SKM-1 treated with dmso at 0.1 percent for 144 hours (cell line): Measurements from ENCODE around the gene LAYN.

ENCODE experiments used
- DNase-seq: peaks from one replicate; lab custom pipeline; 2025; ENCODE audit not compliant: unreplicated experiment; lab: John Stamatoyannopoulos, UW

LAYN gene

GRCh38 chr11:111591187-111591960, 50.9 kb downstream of the LAYN start:
- no peak for DNase-seq

- no peak for DNase-seq
Observed at GRCh38 chr11:111592491-111592890, 52.0 kb downstream of the LAYN start.

DNA sequence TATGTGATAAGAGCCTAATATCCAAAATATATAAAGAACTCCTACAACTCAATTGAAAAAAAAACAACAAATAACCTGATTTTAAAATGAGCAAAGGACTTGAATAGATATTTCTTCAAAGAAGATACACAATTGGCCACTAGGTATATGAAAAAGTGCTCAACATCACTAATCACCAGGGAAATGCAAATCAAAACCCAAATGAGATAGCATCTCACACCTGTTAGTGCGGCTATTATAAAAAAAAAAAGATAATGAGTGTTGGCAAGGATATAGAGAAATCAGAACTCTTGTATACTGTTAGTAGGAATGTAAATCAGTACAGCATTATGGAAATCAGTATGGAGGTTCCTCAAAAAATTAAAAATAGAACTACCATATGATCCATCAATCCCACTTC, 55.8 kb downstream of the LAYN start:
- no peak for DNase-seq

GRCh38 chr11:111598148-111598547, 57.6 kb downstream of the LAYN start:
- no peak for DNase-seq

GRCh38 chr11:111598559-111598958, 58.0 kb downstream of the LAYN start:
- DNase-seq: no peak

DNA sequence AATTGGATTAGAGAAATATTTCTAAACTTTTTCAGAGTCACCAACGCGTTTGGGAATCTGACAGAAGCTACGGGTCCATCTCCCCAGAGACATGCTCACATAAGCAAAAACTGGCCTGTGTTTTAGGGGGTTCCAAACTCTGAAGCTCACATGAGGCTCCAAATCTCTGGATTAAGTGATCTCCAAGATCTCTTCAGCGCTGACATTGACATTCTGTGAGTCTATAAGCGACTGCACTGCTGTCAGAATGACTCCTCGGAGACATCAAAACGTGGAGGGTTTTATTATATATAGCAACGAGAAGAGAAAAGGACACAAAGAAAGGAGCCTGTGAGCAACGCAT, 61.1 kb downstream of the LAYN start:
- no peak for DNase-seq

GRCh38 chr11:111601979-111602864, 61.7 kb downstream of the LAYN start, which contains the start of gene SIK2:
Gene SIK2 (plus strand): TSS chr11:111602449. CDS start chr11:111602564, 115 bp downstream.
- DNase-seq: peak; percentile 88

DNA sequence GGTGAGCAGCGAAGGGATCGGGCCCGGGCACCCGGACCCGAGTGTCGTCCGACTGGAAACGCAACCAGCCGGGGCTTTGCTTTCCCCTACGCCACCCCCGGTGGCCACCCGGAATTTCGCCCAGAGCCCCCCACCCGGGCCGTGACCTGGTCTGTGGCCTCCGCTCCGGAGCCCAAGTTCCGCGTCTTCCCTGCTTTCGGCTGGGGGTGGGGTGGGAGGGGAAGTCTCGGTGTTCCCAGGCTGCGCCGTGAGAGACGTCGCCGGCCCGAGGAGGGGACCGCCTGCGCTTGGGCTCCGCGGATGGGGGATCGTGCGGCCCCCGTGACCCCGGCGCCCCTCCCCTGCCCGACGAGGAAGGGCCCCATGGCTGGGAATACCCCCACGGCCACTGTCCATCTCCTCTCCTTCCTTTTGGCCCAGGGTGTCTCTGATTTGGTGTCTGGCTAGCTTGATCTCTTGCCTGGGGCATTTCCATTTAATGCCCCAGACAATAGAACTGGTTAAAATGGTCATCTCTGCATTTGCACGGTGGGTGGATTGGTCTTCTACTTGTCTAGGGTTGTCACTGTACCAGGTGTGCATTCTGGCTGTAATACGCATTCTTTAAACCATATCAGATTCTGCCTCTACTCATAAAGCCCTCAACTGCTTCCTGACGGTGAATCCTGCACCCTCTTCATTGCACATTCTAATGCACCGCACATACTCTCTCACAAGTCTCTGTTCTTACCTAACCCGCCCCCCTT, 62.5 kb downstream of the LAYN start:
- no peak for DNase-seq

DNA sequence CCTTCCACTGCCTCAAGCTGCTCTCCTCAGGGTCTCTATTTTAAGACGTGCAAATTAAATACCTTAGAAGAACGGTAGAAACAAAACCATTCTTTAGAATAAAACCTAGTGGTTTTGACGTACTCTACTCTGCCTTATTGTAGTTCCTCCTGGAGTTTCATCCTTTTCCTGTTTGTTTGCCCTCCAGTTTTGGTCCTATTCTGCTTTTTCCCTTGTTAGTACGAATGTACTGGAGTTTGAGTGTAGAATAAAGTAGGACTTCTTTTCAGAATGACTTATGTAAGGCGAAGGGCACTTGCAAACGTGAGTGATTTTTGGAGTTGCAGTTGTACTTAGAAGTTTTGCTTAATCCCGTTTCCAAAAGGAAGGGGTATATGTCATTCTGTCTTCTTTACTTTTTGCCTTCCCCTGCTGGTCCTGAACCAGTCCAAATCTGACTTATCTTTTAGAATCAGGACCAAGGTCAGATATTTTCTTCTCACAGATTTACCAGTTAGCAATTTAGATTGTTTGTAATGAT, 63.2 kb downstream of the LAYN start:
- no peak for DNase-seq

DNA sequence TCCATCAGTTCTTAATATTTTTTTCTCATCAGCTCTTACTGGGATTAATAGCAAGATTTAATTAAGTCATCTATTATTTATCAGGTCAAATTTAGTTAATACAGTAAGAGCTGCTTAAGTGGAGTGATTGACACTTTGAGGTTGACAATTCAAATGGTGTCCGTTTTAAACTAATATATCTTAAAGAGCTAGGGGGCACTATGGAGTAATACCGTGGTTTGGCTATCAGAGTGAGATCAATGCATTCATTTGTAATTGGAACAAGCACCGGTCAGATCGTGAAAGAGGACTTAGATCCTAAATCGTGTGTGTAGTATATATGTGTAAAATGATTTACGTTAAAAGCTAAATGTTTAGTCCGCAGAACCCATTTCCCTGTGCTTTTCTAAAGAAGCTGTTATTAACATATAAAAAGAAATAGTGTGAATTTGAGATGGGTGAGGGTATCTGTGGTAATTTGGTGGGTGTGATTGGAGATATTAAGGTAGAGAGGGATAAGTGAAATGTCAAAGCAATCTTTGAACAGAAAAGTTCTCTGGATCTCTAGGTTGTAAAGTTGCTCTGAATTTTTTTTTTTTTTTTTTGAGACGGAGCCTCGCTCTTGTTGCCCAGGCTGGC, 64.0 kb downstream of the LAYN start:
- DNase-seq: peak; percentile 37

DNA sequence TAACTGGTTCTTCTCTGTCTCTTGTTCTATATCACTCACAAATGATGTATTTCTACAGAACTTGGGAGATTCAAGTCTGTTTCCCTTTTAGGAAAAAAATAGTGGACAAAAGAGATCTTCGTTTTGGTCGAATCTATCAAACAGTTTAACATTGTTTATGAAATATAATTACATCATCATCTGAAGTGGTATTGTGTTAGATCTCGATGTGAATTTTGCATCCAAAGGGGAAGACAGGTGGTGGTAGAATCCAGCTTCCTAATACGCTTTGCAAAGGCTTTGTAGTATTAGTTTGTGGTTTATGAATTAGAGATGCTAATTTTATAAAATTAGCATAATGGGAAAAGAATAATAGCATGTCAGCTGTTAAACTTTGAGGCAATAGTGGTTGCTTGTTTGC, 65.2 kb downstream of the LAYN start:
- no peak for DNase-seq

- DNase-seq: no peak
Observed at GRCh38 chr11:111606986-111607385, 66.5 kb downstream of the LAYN start.

DNA sequence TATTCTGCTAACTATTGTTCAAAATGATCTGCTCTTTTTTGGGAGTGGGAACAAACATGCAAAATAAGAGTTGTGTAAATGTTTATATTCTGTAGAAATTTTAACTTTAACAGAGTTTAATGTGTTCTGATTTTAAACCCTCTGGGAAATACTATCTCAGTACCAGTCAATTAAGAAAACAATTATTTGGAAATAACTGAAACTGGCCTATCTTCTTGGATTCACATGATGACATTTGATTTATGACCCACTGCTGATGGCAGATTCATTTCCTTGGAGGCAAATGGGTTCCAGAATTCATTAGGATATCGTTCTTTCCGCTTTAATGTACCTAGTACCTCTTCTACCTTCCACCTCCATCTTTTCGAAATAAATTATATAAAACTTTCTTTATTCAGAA, 67.2 kb downstream of the LAYN start:
- DNase-seq: no peak
